SK-N-SH treated with all-trans-retinoic acid at 6 μM for 48 hours (cell line): ENCODE results near the gene ZNF559.

ENCODE experiments used
- ARNTL ChIP-seq: fragments of 450-650 bp; formaldehyde crosslinking; IDR thresholded peaks from 2 replicates; pipeline ENCODE4 v1.5.0; 2020; ENCODE audit warnings: low read depth, mild to moderate bottlenecking, moderate library complexity, borderline replicate concordance
- ESRRG ChIP-seq: fragments of 250-450 bp; sonication (Bioruptor Pico); IDR thresholded peaks from 2 replicates; pipeline ENCODE4 v1.6.1; 2021; ENCODE audit warnings: mild to moderate bottlenecking
- GLIS3 ChIP-seq: fragments of 250-450 bp; sonication (Bioruptor Pico); IDR thresholded peaks from 2 replicates; pipeline ENCODE4 v1.5.0; 2020; ENCODE audit warnings: mild to moderate bottlenecking, moderate library complexity
- OSR1 ChIP-seq: fragments of 250-450 bp; sonication (Bioruptor Pico); IDR thresholded peaks from 2 replicates; pipeline ENCODE4 v1.8.0; 2022; ENCODE audit warnings: moderate library complexity, mild to moderate bottlenecking, inconsistent platforms
- PATZ1 ChIP-seq: fragments of 250-450 bp; sonication (Bioruptor Pico); IDR thresholded peaks from 2 replicates; pipeline ENCODE4 v1.8.0; 2020; ENCODE audit warnings: mild to moderate bottlenecking, moderate library complexity, borderline replicate concordance
- RARB ChIP-seq: fragments of 250-450 bp; sonication (Bioruptor Pico); IDR thresholded peaks from 2 replicates; pipeline ENCODE4 v1.8.0; 2021; ENCODE audit warnings: mild to moderate bottlenecking, moderate library complexity
- SNAI2 ChIP-seq: fragments of 250-450 bp; sonication (Bioruptor Pico); IDR thresholded peaks from 2 replicates; pipeline ENCODE4 v1.5.0; 2020; ENCODE audit warnings: mild to moderate bottlenecking, moderate library complexity
- TSHZ2 ChIP-seq: fragments of 250-450 bp; sonication (Bioruptor Pico); IDR thresholded peaks from 2 replicates; pipeline ENCODE4 v1.5.0; 2020; ENCODE audit warnings: mild to moderate bottlenecking, moderate library complexity
- ZFP30 ChIP-seq: fragments of 450-650 bp; formaldehyde crosslinking; IDR thresholded peaks from 2 replicates; pipeline ENCODE4 v1.5.0; 2022; ENCODE audit warnings: mild to moderate bottlenecking, moderate library complexity
- ZNF70 ChIP-seq: fragments of 450-650 bp; formaldehyde crosslinking; IDR thresholded peaks from 2 replicates; pipeline ENCODE4 v1.5.0; 2020; ENCODE audit warnings: mild to moderate bottlenecking, moderate library complexity

GRCh38 chr19:9370738-9371619, 47.0 kb downstream of the ZNF559 start:
- no peak for TF ChIP-seq SNAI2 (CRISPR knock-in tag)
- TF ChIP-seq GLIS3 (CRISPR knock-in tag) = no peak
- no peak for TF ChIP-seq ESRRG (CRISPR knock-in tag)
- no peak for TF ChIP-seq OSR1 (CRISPR knock-in tag)
- no peak for TF ChIP-seq ZFP30
- no peak for TF ChIP-seq TSHZ2 (CRISPR knock-in tag)
- no peak for TF ChIP-seq ARNTL (CRISPR knock-in tag)
- no peak for TF ChIP-seq RARB (CRISPR knock-in tag)
- no peak for TF ChIP-seq PATZ1
- no peak for TF ChIP-seq ZNF70 (CRISPR knock-in tag)
